LNCaP clone FGC (cell line): ENCODE results near the gene GRHL3.

Source experiments
- DNase-seq: peaks from one replicate; pipeline ENCODE4 v3.0.0-alpha.2; 2011; ENCODE audit warnings: low read depth
- H3K4me3 ChIP-seq: 2 replicates; pipeline ENCODE4 v1.5.1; 2011; ENCODE audit warnings: mild to moderate bottlenecking, low read depth, low read length, control low read depth
- CTCF ChIP-seq: IDR thresholded peaks from 2 replicates; pipeline ENCODE4 v1.5.1; 2012; ENCODE audit warnings: mild to moderate bottlenecking; ENCODE audit not compliant: control insufficient read depth, insufficient read depth; ENCODE audit errors: extremely low read depth

Gene GRHL3

GRCh38 chr1:24298606-24299005 is 20.6 kb upstream of the GRHL3 start:
- no peak for DNase-seq
- no peak overlapping the region for H3K4me3 ChIP-seq
- no peak for TF ChIP-seq CTCF

- TF ChIP-seq CTCF, result no peak
- DNase-seq, result no peak
- no peak overlapping the region for H3K4me3 ChIP-seq
Measured at GRCh38 chr1:24299901-24300300, 19.3 kb upstream of the GRHL3 start.

- TF ChIP-seq CTCF, result no peak
- no peak overlapping the region for H3K4me3 ChIP-seq
- no peak for DNase-seq
Measured at GRCh38 chr1:24300971-24301784, 18.0 kb upstream of the GRHL3 start.

DNA sequence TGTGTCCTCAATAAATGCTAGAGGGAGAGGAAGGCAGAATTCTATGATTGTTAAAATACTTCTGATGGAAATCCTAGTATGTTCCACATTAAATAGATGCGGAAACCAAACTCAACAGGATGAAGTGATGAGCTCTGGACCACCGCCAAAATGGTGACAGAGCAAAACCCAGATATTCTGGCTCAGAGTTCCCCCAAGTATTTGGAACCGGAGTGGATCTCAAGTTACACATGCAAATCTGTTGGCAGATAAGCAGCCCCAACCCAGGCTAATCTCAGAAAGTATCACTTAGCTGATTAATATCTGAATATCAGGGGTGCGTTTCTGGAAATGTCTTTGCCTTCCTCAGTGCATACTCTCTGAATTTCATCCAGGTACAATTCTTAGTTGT is 17.4 kb upstream of the GRHL3 start:
- no peak overlapping the region for H3K4me3 ChIP-seq
- DNase-seq, result no peak
- TF ChIP-seq CTCF, result no peak

DNA sequence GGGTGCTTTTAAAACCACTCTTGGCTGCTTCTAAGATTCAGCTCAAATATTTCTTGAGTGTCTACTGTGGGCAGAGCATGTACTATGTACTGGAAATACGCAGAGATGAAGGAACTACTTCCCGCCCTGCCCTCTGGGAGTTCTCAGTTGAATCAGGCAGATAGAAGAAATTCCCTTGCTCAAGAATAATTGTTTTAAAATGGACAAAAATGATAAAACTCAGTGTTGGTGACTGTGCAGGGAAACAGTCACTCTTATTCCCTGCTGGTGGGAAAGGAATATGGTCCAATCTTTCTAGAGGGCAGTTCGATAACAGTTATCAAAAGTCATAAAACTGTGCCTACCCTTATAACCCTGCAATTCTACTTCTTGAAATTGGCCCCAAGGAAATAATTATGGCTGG is 16.9 kb upstream of the GRHL3 start:
- no peak for TF ChIP-seq CTCF
- DNase-seq, result no peak
- no peak overlapping the region for H3K4me3 ChIP-seq

DNA sequence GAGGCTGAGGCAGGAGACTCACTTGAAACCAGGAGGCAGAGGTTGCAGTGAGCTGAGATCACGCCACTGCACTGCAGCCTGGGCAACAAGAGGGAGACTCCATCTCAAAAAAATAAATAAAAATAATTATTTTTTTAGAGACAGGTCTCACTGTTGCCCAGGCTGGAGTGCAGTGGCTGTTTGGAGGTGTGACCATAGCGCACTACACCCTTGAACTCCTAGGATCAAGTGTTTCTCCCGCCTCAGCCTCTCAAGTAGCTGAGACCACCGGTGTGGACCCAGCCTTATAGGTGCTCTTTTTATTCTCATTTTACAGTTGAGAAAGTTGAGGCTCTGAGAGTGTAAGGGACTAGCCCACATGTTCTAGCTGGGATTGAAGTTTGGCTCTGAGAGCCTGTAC is 15.6 kb upstream of the GRHL3 start:
- TF ChIP-seq CTCF, result no peak
- DNase-seq, result no peak
- H3K4me3 ChIP-seq, result no peak overlapping the region

GRCh38 chr1:24304763-24305162 is 14.4 kb upstream of the GRHL3 start:
- H3K4me3 ChIP-seq, result no peak overlapping the region
- TF ChIP-seq CTCF, result no peak
- DNase-seq, result no peak
